Spinal cord (tissue), 10 donors: ENCODE results near the gene SLC44A1. TPM values are rescaled to one million over a fixed set of nuclear protein-coding genes. Genes with fewer than 3 reads are reported as not detected.

Experiments used
- DNase-seq, 6 donors: peaks; one replicate each; pipeline versions ENCODE4 v3.0.0 to v3.0.0-alpha.2; 2013 to 2015; ENCODE audit warnings: low spot score in 6 of 6, low read depth in 4 of 6
- H3K27ac ChIP-seq: one replicate; pipeline ENCODE4 v1.5.1; 2013; ENCODE audit warnings: low read depth, low read length, control low read depth
- H3K27me3 ChIP-seq: one replicate; pipeline ENCODE4 v1.6.1; 2013; ENCODE audit warnings: low read length; ENCODE audit not compliant: control insufficient read depth, insufficient read depth
- H3K36me3 ChIP-seq: one replicate; pipeline ENCODE4 v1.6.1; 2013; ENCODE audit warnings: low read length; ENCODE audit not compliant: control insufficient read depth, insufficient read depth
- H3K4me1 ChIP-seq: one replicate; pipeline ENCODE4 v1.6.1; 2013; ENCODE audit warnings: low read length; ENCODE audit not compliant: control insufficient read depth, insufficient read depth
- H3K4me3 ChIP-seq: one replicate; pipeline ENCODE4 v1.5.1; 2013; ENCODE audit warnings: low read depth, low read length, control low read depth
- H3K9me3 ChIP-seq: one replicate; pipeline ENCODE4 v1.6.1; 2013; ENCODE audit warnings: low read length; ENCODE audit not compliant: control insufficient read depth, insufficient read depth
- WGBS: methylation state at CpG from one replicate; pipeline ENCODE4 v1.1.5; 2013; ENCODE audit warnings: missing lambda C conversion rate; ENCODE audit not compliant: insufficient coverage; 5-methylcytosine and 5-hydroxymethylcytosine counted together
- polyA plus RNA-seq, 2 donors: library from polyadenylated mRNA; unstranded; fragments of 120-200 nt; gene quantifications; one replicate each; pipeline ENCODE4 v1.2.1, GENCODE V29; 2013; ENCODE audit not compliant: insufficient read length in 2 of 2
- total RNA-seq, 2 donors: library from RNA; depleted of rRNA in 1 of 2; stranded (reverse); fragments of 120-200 nt in 1 of 2; fragments of >200 nt in 1 of 2; gene quantifications; one replicate each; pipeline versions ENCODE4 v1.2.3 to v1.2.4, GENCODE V29; 2013 to 2014
- donor health status: healthy.

SLC44A1 gene
- total and polyA plus RNA-seq, 4 donors: 111 to 173 (median 147) TPM

- no peaks in the 10 kb centered on the region for H3K4me1 ChIP-seq
- H3K27ac ChIP-seq: no peak overlapping the region
- H3K4me3 ChIP-seq: no peak overlapping the region
- no peaks in the 10 kb centered on the region for H3K9me3 ChIP-seq
- no peak for DNase-seq
- H3K36me3 ChIP-seq: peaks cover 2% of the 10 kb centered on the region
- H3K27me3 ChIP-seq: no peaks in the 10 kb centered on the region
Observed at GRCh38 chr9:105479846-105480245, 235.4 kb downstream of the SLC44A1 start.

GRCh38 chr9:105483618-105484017, 239.2 kb downstream of the SLC44A1 start:
- no peaks in the 10 kb centered on the region for H3K9me3 ChIP-seq
- DNase-seq: no peak
- no peak overlapping the region for H3K27ac ChIP-seq
- H3K4me1 ChIP-seq: no peaks in the 10 kb centered on the region
- H3K36me3 ChIP-seq: peaks cover 6% of the 10 kb centered on the region
- no peak overlapping the region for H3K4me3 ChIP-seq
- no peaks in the 10 kb centered on the region for H3K27me3 ChIP-seq

GRCh38 chr9:105484226-105484625, 239.8 kb downstream of the SLC44A1 start:
- DNase-seq: no peak
- Histone ChIP-seq H3K36me3 (peaks cover 6% of the 10 kb centered on the region), H3K4me3 (no peak overlapping the region), H3K9me3 (no peaks in the 10 kb centered on the region), H3K27ac (no peak overlapping the region), H3K27me3 (no peaks in the 10 kb centered on the region), H3K4me1 (no peaks in the 10 kb centered on the region)
- no CpG with 5 or more reads among the region's 2 CpGs for WGBS

- Histone ChIP-seq H3K27me3 (no peaks in the 10 kb centered on the region), H3K36me3 (peaks cover 6% of the 10 kb centered on the region)
- no peak for DNase-seq
Observed at GRCh38 chr9:105485131-105485530, 240.7 kb downstream of the SLC44A1 start.

More at GRCh38 chr9:105485131-105485530, 240.7 kb downstream of the SLC44A1 start:
- Histone ChIP-seq H3K9me3 (no peaks in the 10 kb centered on the region), H3K27ac (no peak overlapping the region), H3K4me3 (no peak overlapping the region), H3K4me1 (no peaks in the 10 kb centered on the region)

Other genes starting within 250 kb of the SLC44A1 start
- 10 to 100 TPM; 19.6 to 61.1 TPM for gene FSD1L, start 203.4 kb downstream of the SLC44A1 start, total RNA-seq
- 10 to 100 TPM; 17.6 to 31.8 TPM for gene FSD1L, start 203.4 kb downstream of the SLC44A1 start, polyA plus RNA-seq